GM23338 (cell line): Measurements from ENCODE around the gene ZNF438. TPM values are rescaled to one million over a fixed set of nuclear protein-coding genes. Genes with fewer than 3 reads are reported as not detected.

Source experiments
- ATAC-seq: fragments of 200-7000 bp; cut with Tn5 transposase; 3 replicates; pipeline ENCODE4 v1.9.1; 2020
- DNase-seq: peaks from one replicate; pipeline ENCODE4 v3.0.0-alpha.2; 2015; ENCODE audit warnings: low spot score
- H2AFZ ChIP-seq: fragments of 200-600 bp; sonication (generic); 2 replicates; pipeline ENCODE4 v1.8.0; 2016; ENCODE audit warnings: antibody characterized with exemption, mild to moderate bottlenecking, moderate library complexity
- H3F3A ChIP-seq: fragments of 200-600 bp; sonication (generic); replicated peaks from 2 replicates; pipeline ENCODE4 v1.8.0; 2017; ENCODE audit warnings: antibody characterized with exemption, mixed run types, low read depth
- H3K27ac ChIP-seq: fragments of 200-600 bp; sonication (generic); 2 replicates; pipeline ENCODE4 v1.6.1; 2016; ENCODE audit warnings: low read depth
- H3K27me3 ChIP-seq: fragments of 200-600 bp; sonication (generic); 2 replicates; pipeline ENCODE4 v1.8.0; 2016; ENCODE audit warnings: mild to moderate bottlenecking, mixed run types, moderate library complexity; ENCODE audit not compliant: insufficient read depth
- H3K36me3 ChIP-seq: fragments of 200-600 bp; sonication (generic); 2 replicates; pipeline ENCODE4 v1.8.0; 2016; ENCODE audit warnings: mild to moderate bottlenecking; ENCODE audit not compliant: insufficient read depth
- H3K4me1 ChIP-seq: fragments of 200-600 bp; sonication (generic); 2 replicates; pipeline ENCODE4 v1.8.0; 2016; ENCODE audit warnings: mild to moderate bottlenecking, moderate library complexity; ENCODE audit not compliant: insufficient read depth
- H3K4me2 ChIP-seq: fragments of 200-600 bp; sonication (generic); 2 replicates; pipeline ENCODE4 v1.7.1; 2017; ENCODE audit warnings: mixed run types
- H3K4me3 ChIP-seq: fragments of 200-600 bp; sonication (generic); 2 replicates; pipeline ENCODE4 v1.6.1; 2016; ENCODE audit warnings: mixed run types
- H3K79me2 ChIP-seq: fragments of 200-600 bp; sonication (generic); replicated peaks from 2 replicates; pipeline ENCODE4 v1.8.0; 2017; ENCODE audit warnings: mild to moderate bottlenecking; ENCODE audit not compliant: insufficient read depth
- H3K9me2 ChIP-seq: fragments of 200-600 bp; sonication (generic); 2 replicates; pipeline ENCODE4 v1.8.0; 2017; ENCODE audit not compliant: insufficient read depth
- H4K20me1 ChIP-seq: fragments of 200-600 bp; sonication (generic); replicated peaks from 2 replicates; pipeline ENCODE4 v1.8.0; 2017; ENCODE audit warnings: mild to moderate bottlenecking; ENCODE audit not compliant: insufficient read depth
- H3K27ac Mint-ChIP-seq: 2 replicates; pipeline ENCODE4 v1.8.0; 2020; ENCODE audit warnings: inconsistent platforms, mild to moderate bottlenecking, moderate library complexity, mixed read lengths
- H3K27me3 Mint-ChIP-seq: 3 replicates; pipeline ENCODE4 v1.8.0; 2022; ENCODE audit warnings: low read depth, mild to moderate bottlenecking, moderate library complexity, mixed read lengths, inconsistent platforms; ENCODE audit not compliant: insufficient read depth, poor library complexity
- H3K36me3 Mint-ChIP-seq: 3 replicates; pipeline ENCODE4 v1.8.0; 2021; ENCODE audit warnings: low read depth, mild to moderate bottlenecking, inconsistent platforms, moderate library complexity, mixed read lengths
- H3K4me1 Mint-ChIP-seq: 3 replicates; pipeline ENCODE4 v1.8.0; 2020; ENCODE audit warnings: mild to moderate bottlenecking, inconsistent platforms, mixed read lengths
- H3K4me3 Mint-ChIP-seq: 3 replicates; pipeline ENCODE4 v1.8.0; 2021; ENCODE audit warnings: moderate library complexity, mild to moderate bottlenecking, inconsistent platforms, mixed read lengths
- H3K9me3 Mint-ChIP-seq: 3 replicates; pipeline ENCODE4 v1.8.0; 2020; ENCODE audit warnings: moderate library complexity, mild to moderate bottlenecking, inconsistent platforms, mixed read lengths
- CREB1 ChIP-seq: fragments of 250-450 bp; sonication (Bioruptor Pico); IDR thresholded peaks from 2 replicates; pipeline ENCODE4 v1.5.0; 2020; ENCODE audit warnings: low read depth, mild to moderate bottlenecking, moderate library complexity
- ETS1 ChIP-seq: IDR thresholded peaks from 2 replicates; pipeline ENCODE4 v1.6.1; 2016; ENCODE audit warnings: antibody characterized with exemption
- EZH2 ChIP-seq: fragments of 200-600 bp; sonication (generic); IDR thresholded peaks from one replicate; pipeline ENCODE4 v1.8.0; 2017; ENCODE audit warnings: antibody characterized with exemption, mild to moderate bottlenecking, low read depth; ENCODE audit not compliant: unreplicated experiment
- EZH2phosphoT487 ChIP-seq: fragments of 200-600 bp; sonication (generic); IDR thresholded peaks from one replicate; pipeline ENCODE4 v1.8.1; 2018; ENCODE audit warnings: antibody characterized with exemption; ENCODE audit not compliant: unreplicated experiment
- JUNB ChIP-seq: IDR thresholded peaks from one replicate; pipeline ENCODE4 v1.6.1; 2016; ENCODE audit warnings: antibody characterized with exemption; ENCODE audit not compliant: unreplicated experiment
- NANOG ChIP-seq: IDR thresholded peaks from 2 replicates; pipeline ENCODE4 v1.6.1; 2016; ENCODE audit warnings: antibody characterized with exemption, borderline replicate concordance
- POLR2AphosphoS5 ChIP-seq: IDR thresholded peaks from 2 replicates; pipeline ENCODE4 v1.6.1; 2016; ENCODE audit warnings: antibody characterized with exemption, low read depth
- REST ChIP-seq: IDR thresholded peaks from one replicate; pipeline ENCODE4 v1.6.1; 2018; ENCODE audit warnings: antibody characterized with exemption; ENCODE audit not compliant: unreplicated experiment
- STAT1 ChIP-seq: IDR thresholded peaks from one replicate; pipeline ENCODE4 v1.6.1; 2016; ENCODE audit warnings: antibody characterized with exemption; ENCODE audit not compliant: unreplicated experiment
- ZNF114 ChIP-seq: fragments of 250-450 bp; sonication (Bioruptor Pico); IDR thresholded peaks from 2 replicates; pipeline ENCODE4 v1.5.0; 2020; ENCODE audit warnings: mild to moderate bottlenecking, moderate library complexity
- ZNF331 ChIP-seq: fragments of 250-450 bp; sonication (Bioruptor Pico); IDR thresholded peaks from 2 replicates; pipeline ENCODE4 v1.5.0; 2020; ENCODE audit warnings: low read depth, mild to moderate bottlenecking, moderate library complexity
- polyA plus RNA-seq: library from polyadenylated mRNA; unstranded; fragments of >200 nt; fragmentation: Nextera tagmentation; extraction: Ambion mirVana; gene quantifications from 2 replicates; pipeline ENCODE4 v1.2.1, GENCODE V29; 2016
- total RNA-seq: library from RNA; depleted of rRNA; stranded (reverse); fragments of >200 nt; shearing (Covaris generic); gene quantifications from 2 replicates; pipeline ENCODE4 v1.2.3, GENCODE V29; 2014
- TF ChIP-seq, protein P1 (sequence below), 2 experiments: fragments of 200-600 bp in 1 of 2; sonication (generic) in 1 of 2; conservative IDR thresholded peaks; 2 replicates each; pipeline versions ENCODE4 v1.5.1 to v1.6.1; 2016 to 2017; ENCODE audit warnings: antibody characterized with exemption in 2 of 2, low read depth in 2 of 2, mild to moderate bottlenecking in 2 of 2, moderate library complexity in 1 of 2

ZNF438 gene
- total and polyA plus RNA-seq, 2 experiments from 2014 or later, result 0.91 to 0.94 TPM

GRCh38 chr10:30862486-30862885 is 169.2 kb downstream of the ZNF438 start:
- Histone ChIP-seq H3K27ac (no peak overlapping the region), H3K9me2 (peaks cover 4% of the 10 kb centered on the region), H4K20me1 (no peaks in the 10 kb centered on the region), H3K79me2 (no peaks in the 10 kb centered on the region), H3K36me3 (no peaks in the 10 kb centered on the region), H3K4me1 (peaks cover 18% of the 10 kb centered on the region), H2AFZ (no peak overlapping the region), H3K27me3 (no peaks in the 10 kb centered on the region), H3K4me3 (no peak overlapping the region), H3F3A (no peaks in the 10 kb centered on the region), H3K4me2 (no peak overlapping the region)
- ATAC-seq (no peak), DNase-seq (no peak)
- H3K27ac Mint-ChIP-seq, result no peak overlapping the region
- no peaks in the 10 kb centered on the region for H3K36me3 Mint-ChIP-seq
- no peaks in the 10 kb centered on the region for H3K27me3 Mint-ChIP-seq
- H3K4me3 Mint-ChIP-seq, result no peak overlapping the region
- TF ChIP-seq POLR2AphosphoS5 (no peak), ZNF331 (CRISPR knock-in tag) (no peak), JUNB (no peak), STAT1 (no peak), NANOG (no peak), EZH2 (no peak), ZNF114 (CRISPR knock-in tag) (no peak), EZH2phosphoT487 (no peak), REST (no peak), ETS1 (no peak), CREB1 (no peak)
- TF ChIP-seq, protein P1, sequence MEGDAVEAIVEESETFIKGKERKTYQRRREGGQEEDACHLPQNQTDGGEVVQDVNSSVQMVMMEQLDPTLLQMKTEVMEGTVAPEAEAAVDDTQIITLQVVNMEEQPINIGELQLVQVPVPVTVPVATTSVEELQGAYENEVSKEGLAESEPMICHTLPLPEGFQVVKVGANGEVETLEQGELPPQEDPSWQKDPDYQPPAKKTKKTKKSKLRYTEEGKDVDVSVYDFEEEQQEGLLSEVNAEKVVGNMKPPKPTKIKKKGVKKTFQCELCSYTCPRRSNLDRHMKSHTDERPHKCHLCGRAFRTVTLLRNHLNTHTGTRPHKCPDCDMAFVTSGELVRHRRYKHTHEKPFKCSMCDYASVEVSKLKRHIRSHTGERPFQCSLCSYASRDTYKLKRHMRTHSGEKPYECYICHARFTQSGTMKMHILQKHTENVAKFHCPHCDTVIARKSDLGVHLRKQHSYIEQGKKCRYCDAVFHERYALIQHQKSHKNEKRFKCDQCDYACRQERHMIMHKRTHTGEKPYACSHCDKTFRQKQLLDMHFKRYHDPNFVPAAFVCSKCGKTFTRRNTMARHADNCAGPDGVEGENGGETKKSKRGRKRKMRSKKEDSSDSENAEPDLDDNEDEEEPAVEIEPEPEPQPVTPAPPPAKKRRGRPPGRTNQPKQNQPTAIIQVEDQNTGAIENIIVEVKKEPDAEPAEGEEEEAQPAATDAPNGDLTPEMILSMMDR (conservative IDR thresholded peaks at IDR 0.05; ENCODE audit: low read depth in 2 of 2), result no peak
- H3K4me1 Mint-ChIP-seq, result peaks cover 20% of the 10 kb centered on the region; the same call in 2 of the 3 replicates
- H3K9me3 Mint-ChIP-seq, result no peaks in the 10 kb centered on the region
